ENCODE data around the gene COX6B2. TPM values are rescaled to one million over a fixed set of nuclear protein-coding genes. Genes with fewer than 3 reads are reported as not detected.

The COX6B2 gene
- total RNA-seq, 1 donor from 2014 or later, result not detected

DNA sequence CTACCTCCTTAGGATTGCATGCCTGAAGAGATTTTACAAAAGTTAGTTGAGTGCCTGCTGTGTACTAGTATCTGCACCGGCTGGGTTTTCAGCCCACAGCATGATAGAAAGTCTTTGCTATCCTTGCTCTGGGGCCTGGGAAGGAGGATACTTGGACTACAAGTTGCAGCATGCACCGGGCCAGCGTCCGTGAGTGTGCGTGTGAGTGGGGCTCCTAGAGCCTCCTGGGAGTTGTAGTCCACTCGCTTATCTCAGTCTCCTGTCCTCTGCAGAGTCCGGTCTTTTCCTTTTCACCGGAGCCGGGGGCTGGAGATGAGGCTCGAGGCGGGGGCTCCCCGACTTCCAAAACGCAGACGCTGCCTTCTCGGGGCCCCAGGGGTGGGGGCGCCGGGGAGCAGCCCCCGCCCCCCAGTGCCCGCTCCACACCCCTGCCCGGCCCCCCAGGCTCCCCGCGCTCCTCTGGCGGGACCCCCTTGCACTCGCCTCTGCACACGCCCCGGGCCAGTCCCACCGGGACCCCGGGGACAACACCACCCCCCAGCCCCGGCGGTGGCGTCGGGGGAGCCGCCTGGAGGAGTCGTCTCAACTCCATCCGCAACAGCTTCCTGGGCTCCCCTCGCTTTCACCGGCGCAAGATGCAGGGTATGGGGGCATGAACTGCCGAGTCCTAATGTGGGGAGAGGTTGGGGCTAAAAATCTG is 50.1 kb downstream of the COX6B2 start:
- peaks cover 41% of the 10 kb centered on the region for H3K36me3 Mint-ChIP-seq

DNA sequence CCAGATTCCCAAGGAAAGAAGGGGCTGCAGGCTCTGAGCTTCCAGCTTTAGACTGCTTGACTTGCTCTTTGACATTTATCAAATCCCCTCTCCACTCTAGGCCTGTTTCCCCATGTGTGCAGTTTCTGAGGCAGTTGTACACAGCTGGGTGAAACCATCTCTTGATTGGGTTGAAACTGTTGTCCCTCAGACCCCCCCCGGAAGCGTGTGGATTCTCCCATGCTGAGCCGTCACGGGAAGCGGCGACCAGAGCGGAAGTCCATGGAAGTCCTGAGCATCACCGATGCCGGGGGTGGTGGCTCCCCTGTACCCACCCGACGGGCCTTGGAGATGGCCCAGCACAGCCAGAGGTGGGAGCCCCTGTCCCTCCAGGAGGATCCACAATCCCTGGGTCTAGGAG is 51.0 kb downstream of the COX6B2 start:
- H3K9me3 Mint-ChIP-seq, result peaks cover 2% of the 10 kb centered on the region
- H3K36me3 ChIP-seq, result no peaks in the 10 kb centered on the region
- H3F3A ChIP-seq (ENCODE audit: low read depth), result peaks cover 26% of the 10 kb centered on the region
- no peaks in the 10 kb centered on the region for H3K9me3 ChIP-seq (ENCODE audit: low read depth)
- DNase-seq (ENCODE audit: low spot score), result no peak
- H2AFZ ChIP-seq (replicated peaks), result no peak overlapping the region
- H3K4me2 ChIP-seq, result no peak overlapping the region
- TF ChIP-seq EZH2 (IDR thresholded peaks at IDR 0.05) (no peak), EZH2phosphoT487 (IDR thresholded peaks at IDR 0.05) (no peak)
- TF ChIP-seq, protein P1, sequence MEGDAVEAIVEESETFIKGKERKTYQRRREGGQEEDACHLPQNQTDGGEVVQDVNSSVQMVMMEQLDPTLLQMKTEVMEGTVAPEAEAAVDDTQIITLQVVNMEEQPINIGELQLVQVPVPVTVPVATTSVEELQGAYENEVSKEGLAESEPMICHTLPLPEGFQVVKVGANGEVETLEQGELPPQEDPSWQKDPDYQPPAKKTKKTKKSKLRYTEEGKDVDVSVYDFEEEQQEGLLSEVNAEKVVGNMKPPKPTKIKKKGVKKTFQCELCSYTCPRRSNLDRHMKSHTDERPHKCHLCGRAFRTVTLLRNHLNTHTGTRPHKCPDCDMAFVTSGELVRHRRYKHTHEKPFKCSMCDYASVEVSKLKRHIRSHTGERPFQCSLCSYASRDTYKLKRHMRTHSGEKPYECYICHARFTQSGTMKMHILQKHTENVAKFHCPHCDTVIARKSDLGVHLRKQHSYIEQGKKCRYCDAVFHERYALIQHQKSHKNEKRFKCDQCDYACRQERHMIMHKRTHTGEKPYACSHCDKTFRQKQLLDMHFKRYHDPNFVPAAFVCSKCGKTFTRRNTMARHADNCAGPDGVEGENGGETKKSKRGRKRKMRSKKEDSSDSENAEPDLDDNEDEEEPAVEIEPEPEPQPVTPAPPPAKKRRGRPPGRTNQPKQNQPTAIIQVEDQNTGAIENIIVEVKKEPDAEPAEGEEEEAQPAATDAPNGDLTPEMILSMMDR (IDR thresholded peaks at IDR 0.05), result no peak
- H3K4me3 ChIP-seq, result no peak overlapping the region
- H3K4me1 ChIP-seq, result peaks cover 17% of the 10 kb centered on the region
- H3K36me3 Mint-ChIP-seq, result peaks cover 39% of the 10 kb centered on the region
- peaks cover 12% of the 10 kb centered on the region for H4K20me1 ChIP-seq (ENCODE audit: low read depth)
- H3K27me3 ChIP-seq, result no peaks in the 10 kb centered on the region
- peaks cover 20% of the 10 kb centered on the region for H3K4me1 Mint-ChIP-seq
- no peak overlapping the region for H3K4me3 Mint-ChIP-seq
- H3K27me3 Mint-ChIP-seq (ENCODE audit: insufficient read depth, low read depth), result no peaks in the 10 kb centered on the region
- no peak overlapping the region for H3K9ac ChIP-seq
- H3K79me2 ChIP-seq (ENCODE audit: low read depth), result no peaks in the 10 kb centered on the region
- no peak overlapping the region for H3K27ac Mint-ChIP-seq
- H3K27ac ChIP-seq, result no peak overlapping the region

More for the DNA sequence above, 50.1 kb downstream of the COX6B2 start:
- no peak overlapping the region for H3K27ac ChIP-seq
- no peaks in the 10 kb centered on the region for H3K79me2 ChIP-seq (ENCODE audit: low read depth)
- H3K4me1 Mint-ChIP-seq, result peaks cover 20% of the 10 kb centered on the region
- no peaks in the 10 kb centered on the region for H3K36me3 ChIP-seq
- TF ChIP-seq EZH2 (IDR thresholded peaks at IDR 0.05), result no peak
- TF ChIP-seq, protein P1 (IDR thresholded peaks at IDR 0.05), result no peak
- no peaks in the 10 kb centered on the region for H3K9me3 ChIP-seq (ENCODE audit: low read depth)
- H3K9me3 Mint-ChIP-seq, result peaks cover 2% of the 10 kb centered on the region
- no peak overlapping the region for H3K4me3 ChIP-seq
- H4K20me1 ChIP-seq (ENCODE audit: low read depth), result peaks cover 12% of the 10 kb centered on the region
- no peak overlapping the region for H3K4me3 Mint-ChIP-seq
- no peaks in the 10 kb centered on the region for H3K27me3 ChIP-seq
- H2AFZ ChIP-seq (replicated peaks), result no peak overlapping the region
- DNase-seq (ENCODE audit: low spot score), result peak; percentile 83
- H3K4me1 ChIP-seq, result peaks cover 17% of the 10 kb centered on the region
- H3K9ac ChIP-seq, result no peak overlapping the region
- no peak overlapping the region for H3K4me2 ChIP-seq
- H3K27ac Mint-ChIP-seq, result no peak overlapping the region
- H3K27me3 Mint-ChIP-seq (ENCODE audit: insufficient read depth, low read depth), result no peaks in the 10 kb centered on the region
- H3F3A ChIP-seq (ENCODE audit: low read depth), result peaks cover 26% of the 10 kb centered on the region

DNA sequence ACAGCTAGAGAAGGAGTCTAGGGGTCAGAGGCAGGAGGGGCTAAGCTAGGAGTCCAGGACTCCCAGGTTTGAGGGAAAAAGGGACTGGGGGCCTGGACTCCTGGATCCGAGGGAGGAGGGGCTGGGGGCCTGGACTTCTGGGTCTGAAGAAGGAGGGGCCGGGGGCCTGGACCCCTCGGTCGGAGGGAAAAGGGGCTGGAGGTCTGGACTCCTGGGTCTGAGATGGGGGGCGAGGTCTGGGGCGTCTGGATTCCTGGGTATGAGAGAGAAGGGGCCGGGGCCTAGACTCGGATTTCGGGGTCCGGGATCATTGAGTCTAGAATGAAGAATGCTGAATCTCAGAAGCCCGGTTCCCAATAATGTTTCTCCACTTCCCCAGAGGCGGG is 52.2 kb downstream of the COX6B2 start:
- Histone ChIP-seq H3K4me3 (no peak overlapping the region), H3K9me3 (ENCODE audit: low read depth) (no peaks in the 10 kb centered on the region), H3K36me3 (no peaks in the 10 kb centered on the region), H3K79me2 (ENCODE audit: low read depth) (no peaks in the 10 kb centered on the region), H3K9ac (no peak overlapping the region), H3K4me1 (peaks cover 17% of the 10 kb centered on the region), H2AFZ (replicated peaks) (no peak overlapping the region), H3K4me2 (no peak overlapping the region), H3K27ac (no peak overlapping the region), H3F3A (ENCODE audit: low read depth) (peaks cover 26% of the 10 kb centered on the region), H4K20me1 (ENCODE audit: low read depth) (peaks cover 12% of the 10 kb centered on the region), H3K27me3 (no peaks in the 10 kb centered on the region)
- H3K27me3 Mint-ChIP-seq (ENCODE audit: insufficient read depth, low read depth), result no peaks in the 10 kb centered on the region
- H3K9me3 Mint-ChIP-seq, result peaks cover 2% of the 10 kb centered on the region
- peaks cover 18% of the 10 kb centered on the region for H3K4me1 Mint-ChIP-seq
- DNase-seq (ENCODE audit: low spot score), result no peak
- H3K4me3 Mint-ChIP-seq, result no peak overlapping the region
- TF ChIP-seq EZH2phosphoT487 (IDR thresholded peaks at IDR 0.05) (no peak), EZH2 (IDR thresholded peaks at IDR 0.05) (no peak)
- TF ChIP-seq, protein P1 (IDR thresholded peaks at IDR 0.05), result no peak
- peaks cover 36% of the 10 kb centered on the region for H3K36me3 Mint-ChIP-seq
- no peak overlapping the region for H3K27ac Mint-ChIP-seq
